ENCODE data around the gene BOC.

Gene BOC

GRCh38 chr3:113185194-113185835 lies 26.0 kb upstream of the BOC start:
- DNase-seq (ENCODE audit: low spot score) = no peak

GRCh38 chr3:113186566-113186965 lies 24.8 kb upstream of the BOC start:
- DNase-seq (ENCODE audit: low spot score) = no peak

- no peak for DNase-seq (ENCODE audit: low spot score)
Measured at GRCh38 chr3:113193288-113193687, 18.1 kb upstream of the BOC start.

- DNase-seq (ENCODE audit: low spot score) = no peak
Measured at GRCh38 chr3:113193719-113194118, 17.6 kb upstream of the BOC start.

GRCh38 chr3:113194823-113195401 lies 16.4 kb upstream of the BOC start:
- no peak for DNase-seq (ENCODE audit: low spot score)

GRCh38 chr3:113200351-113200750 lies 11.0 kb upstream of the BOC start:
- no peak for DNase-seq (ENCODE audit: low spot score)

GRCh38 chr3:113200946-113201345 lies 10.4 kb upstream of the BOC start:
- DNase-seq (ENCODE audit: low spot score) = no peak

GRCh38 chr3:113204371-113204770 lies 7.0 kb upstream of the BOC start:
- no peak for DNase-seq (ENCODE audit: low spot score)

GRCh38 chr3:113205481-113205880 lies 5.9 kb upstream of the BOC start:
- DNase-seq (ENCODE audit: low spot score) = no peak

GRCh38 chr3:113210604-113211329 lies 590 bp upstream of the BOC start:
- peak; percentile 29 for DNase-seq (ENCODE audit: low spot score)

- DNase-seq (ENCODE audit: low spot score) = peak; percentile 59
Measured at GRCh38 chr3:113212150-113212843, 940 bp downstream of the BOC start.

GRCh38 chr3:113212844-113213375 lies 1.6 kb downstream of the BOC start:
- peak; percentile 21 for DNase-seq (ENCODE audit: low spot score)

GRCh38 chr3:113213896-113214587 lies 2.7 kb downstream of the BOC start:
- DNase-seq (ENCODE audit: low spot score) = peak; percentile 22

GRCh38 chr3:113214917-113215595 lies 3.7 kb downstream of the BOC start:
- peak; percentile 47 for DNase-seq (ENCODE audit: low spot score)

GRCh38 chr3:113216393-113216792 lies 5.0 kb downstream of the BOC start:
- DNase-seq (ENCODE audit: low spot score) = no peak

- DNase-seq (ENCODE audit: low spot score) = no peak
Measured at GRCh38 chr3:113218011-113218680, 6.8 kb downstream of the BOC start.

GRCh38 chr3:113218681-113219045 lies 7.3 kb downstream of the BOC start:
- DNase-seq (ENCODE audit: low spot score) = no peak

GRCh38 chr3:113219605-113220300 lies 8.4 kb downstream of the BOC start:
- DNase-seq (ENCODE audit: low spot score) = no peak

GRCh38 chr3:113220721-113221120 lies 9.4 kb downstream of the BOC start:
- DNase-seq (ENCODE audit: low spot score) = no peak

GRCh38 chr3:113221721-113222257 lies 10.4 kb downstream of the BOC start:
- DNase-seq (ENCODE audit: low spot score) = no peak
